ENCODE data around the gene MSH2. TPM values are rescaled to one million over a fixed set of nuclear protein-coding genes. Genes with fewer than 3 reads are reported as not detected.
A peak's percentile ranks its signal among the peaks of the same experiment; 100 is the strongest.

MSH2 gene
- total and polyA plus RNA-seq, 2 donors (not counting 3 experiments of a cell fraction or from before 2014, with no cell fraction given) = 9.7 to 30.5 TPM

- intact Hi-C loops (cut with micrococcal nuclease) (loop anchor here (1.0 kb wide), 1 partner anchor 9 kb away; no protein-coding TSS in a partner anchor), dilution Hi-C loops (cut with MboI; ENCODE audit: extremely low pct_ligation_motif_present, low sequenced_read_pairs) (no loop called here)
- Histone ChIP-seq H3K4me1 (ENCODE audit: control insufficient read depth, extremely low read depth, insufficient read depth, low read length) (peaks cover 16% of the 10 kb centered on the region), H3K79me2 (ENCODE audit: control insufficient read depth, insufficient read depth, low read length) (no peaks in the 10 kb centered on the region), H3K4me3 (replicated peaks in 1 of 3; ENCODE audit: insufficient read depth in 1 of 3, low read depth in 1 of 3, low read length in 3 of 3) (no peak overlapping the region), H3K36me3 (ENCODE audit: control insufficient read depth in 2 of 2, extremely low read depth in 1 of 2, insufficient read depth in 2 of 2, low read length in 2 of 2) (no peaks in the 10 kb centered on the region), H2AFZ (ENCODE audit: low read depth, low read length) (peak overlapping the region; percentile 33), H3K4me2 (ENCODE audit: insufficient read depth, low read length) (peak overlapping the region; percentile 76), H3K9me3 (replicated peaks; ENCODE audit: control insufficient read depth, insufficient read depth, low read length) (no peaks in the 10 kb centered on the region), H4K20me1 (replicated peaks; ENCODE audit: control insufficient read depth, extremely low read depth, insufficient read depth, low read length) (no peaks in the 10 kb centered on the region), H3K9me1 (replicated peaks; ENCODE audit: control insufficient read depth, extremely low read depth, insufficient read depth, low read length) (no peaks in the 10 kb centered on the region), H3K27me3 (ENCODE audit: control insufficient read depth in 2 of 2, insufficient read depth in 2 of 2, low read length in 2 of 2) (no peaks in the 10 kb centered on the region), H3K27ac (ENCODE audit: insufficient read depth, low read depth, low read length) (peak overlapping the region; percentile 79), H3K9ac (replicated peaks; ENCODE audit: extremely low read depth, insufficient read depth, low read length) (peak overlapping the region; percentile 61)
- BruUV-seq (replicated peaks) = no TSS peak
- DNase-seq (ENCODE audit: low read depth, low spot score) (peak; percentile 74), FAIRE-seq (peak; percentile 97)
- POLR2A ChIA-PET = interaction anchor here (1.5 kb wide), 1 partner anchor 9 kb away, joined by 5 read pairs; no protein-coding TSS in a partner anchor
- TF ChIP-seq, protein P1, sequence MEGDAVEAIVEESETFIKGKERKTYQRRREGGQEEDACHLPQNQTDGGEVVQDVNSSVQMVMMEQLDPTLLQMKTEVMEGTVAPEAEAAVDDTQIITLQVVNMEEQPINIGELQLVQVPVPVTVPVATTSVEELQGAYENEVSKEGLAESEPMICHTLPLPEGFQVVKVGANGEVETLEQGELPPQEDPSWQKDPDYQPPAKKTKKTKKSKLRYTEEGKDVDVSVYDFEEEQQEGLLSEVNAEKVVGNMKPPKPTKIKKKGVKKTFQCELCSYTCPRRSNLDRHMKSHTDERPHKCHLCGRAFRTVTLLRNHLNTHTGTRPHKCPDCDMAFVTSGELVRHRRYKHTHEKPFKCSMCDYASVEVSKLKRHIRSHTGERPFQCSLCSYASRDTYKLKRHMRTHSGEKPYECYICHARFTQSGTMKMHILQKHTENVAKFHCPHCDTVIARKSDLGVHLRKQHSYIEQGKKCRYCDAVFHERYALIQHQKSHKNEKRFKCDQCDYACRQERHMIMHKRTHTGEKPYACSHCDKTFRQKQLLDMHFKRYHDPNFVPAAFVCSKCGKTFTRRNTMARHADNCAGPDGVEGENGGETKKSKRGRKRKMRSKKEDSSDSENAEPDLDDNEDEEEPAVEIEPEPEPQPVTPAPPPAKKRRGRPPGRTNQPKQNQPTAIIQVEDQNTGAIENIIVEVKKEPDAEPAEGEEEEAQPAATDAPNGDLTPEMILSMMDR (IDR thresholded peaks at IDR 0.05; ENCODE audit: extremely low read depth in 1 of 2, insufficient read depth in 1 of 2, low read depth in 1 of 2, low read length in 2 of 2) = no peak
- TF ChIP-seq MAX (IDR thresholded peaks at IDR 0.05; ENCODE audit: insufficient read depth, insufficient read length) (no peak), POLR2AphosphoS5 (IDR thresholded peaks at IDR 0.05; ENCODE audit: insufficient read depth, low read depth, low read length) (peak; percentile 9), JUN (IDR thresholded peaks at IDR 0.05; ENCODE audit: borderline replicate concordance, insufficient read depth, insufficient read length, low read depth) (peak; percentile 34), FOS (IDR thresholded peaks at IDR 0.05; ENCODE audit: borderline replicate concordance, insufficient read depth, low read length) (peak; percentile 83), POLR2A (IDR thresholded peaks at IDR 0.05; ENCODE audit: low read depth, low read length) (no peak)
- CTCF ChIA-PET = interaction anchor here (1.9 to 3.6 kb wide), 3 partner anchors 9 to 34 kb away, joined by 12 to 20 read pairs (median 13); no protein-coding TSS in a partner anchor
Observed at GRCh38 chr2:47354013-47354847, 48.7 kb upstream of the MSH2 start.
